Endothelial cell (in vitro differentiated cells): ENCODE data around the gene SPIB. TPM values are rescaled to one million over a fixed set of nuclear protein-coding genes. Genes with fewer than 3 reads are reported as not detected.

Source experiments
- DNase-seq: peaks from one replicate; pipeline ENCODE4 v3.0.0; 2021; ENCODE audit warnings: low spot score
- H3K27ac Mint-ChIP-seq: one replicate; pipeline ENCODE4 v1.8.0; 2021; ENCODE audit warnings: mixed read lengths, inconsistent platforms; ENCODE audit not compliant: unreplicated experiment
- H3K27me3 Mint-ChIP-seq: one replicate; pipeline ENCODE4 v1.8.0; 2021; ENCODE audit warnings: mild to moderate bottlenecking, moderate library complexity, mixed read lengths, inconsistent platforms; ENCODE audit not compliant: unreplicated experiment
- H3K36me3 Mint-ChIP-seq: one replicate; pipeline ENCODE4 v1.8.0; 2021; ENCODE audit warnings: mild to moderate bottlenecking, low read depth, mixed read lengths, inconsistent platforms; ENCODE audit not compliant: unreplicated experiment
- H3K4me1 Mint-ChIP-seq: one replicate; pipeline ENCODE4 v1.8.0; 2021; ENCODE audit warnings: mild to moderate bottlenecking, mixed read lengths, inconsistent platforms; ENCODE audit not compliant: unreplicated experiment
- H3K4me3 Mint-ChIP-seq: one replicate; pipeline ENCODE4 v1.8.0; 2021; ENCODE audit warnings: mild to moderate bottlenecking, mixed read lengths, inconsistent platforms; ENCODE audit not compliant: unreplicated experiment
- H3K9me3 Mint-ChIP-seq: one replicate; pipeline ENCODE4 v1.8.0; 2021; ENCODE audit warnings: mixed read lengths, inconsistent platforms; ENCODE audit not compliant: unreplicated experiment
- CTCF ChIP-seq: fragments of 200-600 bp; sonication (generic); IDR thresholded peaks from one replicate; pipeline ENCODE4 v1.5.0; 2021; ENCODE audit warnings: antibody characterized with exemption; ENCODE audit not compliant: unreplicated experiment
- total RNA-seq: library from RNA; stranded (reverse); fragmentation: NEBNext Ultra II Directional; extraction: Animal tissue kit (Norgen Biotek cat#: 25700); gene quantifications from one replicate; pipeline ENCODE4 v1.2.1, GENCODE V29; 2021; ENCODE audit not compliant: unreplicated experiment

The SPIB gene
- total RNA-seq, 1 donor from 2014 or later = not detected

- Mint-ChIP-seq H3K4me3 (peak overlapping the region; percentile 81), H3K27ac (no peak overlapping the region), H3K36me3 (peaks cover 41% of the 10 kb centered on the region), H3K27me3 (peaks cover 23% of the 10 kb centered on the region), H3K9me3 (no peaks in the 10 kb centered on the region), H3K4me1 (peaks cover 19% of the 10 kb centered on the region)
- TF ChIP-seq CTCF = no peak
- DNase-seq = no peak
Measured at GRCh38 chr19:50380751-50381151, 38.0 kb upstream of the SPIB start.

- H3K4me1 Mint-ChIP-seq = peaks cover 16% of the 10 kb centered on the region
- no peak for TF ChIP-seq CTCF
- H3K27me3 Mint-ChIP-seq = peaks cover 20% of the 10 kb centered on the region
- DNase-seq = no peak
- H3K36me3 Mint-ChIP-seq = peaks cover 43% of the 10 kb centered on the region
- H3K27ac Mint-ChIP-seq = no peak overlapping the region
- H3K9me3 Mint-ChIP-seq = no peaks in the 10 kb centered on the region
- H3K4me3 Mint-ChIP-seq = no peak overlapping the region
Measured at GRCh38 chr19:50381881-50382729, 36.6 kb upstream of the SPIB start.

GRCh38 chr19:50383001-50383851 is 35.5 kb upstream of the SPIB start:
- Mint-ChIP-seq H3K36me3 (peaks cover 46% of the 10 kb centered on the region), H3K9me3 (no peaks in the 10 kb centered on the region), H3K4me1 (peaks cover 16% of the 10 kb centered on the region), H3K4me3 (peak overlapping the region; percentile 94), H3K27ac (peak overlapping the region; percentile 79), H3K27me3 (peaks cover 23% of the 10 kb centered on the region)
- DNase-seq = no peak
- no peak for TF ChIP-seq CTCF

- Mint-ChIP-seq H3K4me1 (peaks cover 16% of the 10 kb centered on the region), H3K27me3 (peaks cover 23% of the 10 kb centered on the region), H3K27ac (peak within 1 kb of the TSS; percentile 79), H3K9me3 (no peaks in the 10 kb centered on the region), H3K36me3 (peaks cover 45% of the 10 kb centered on the region), H3K4me3 (peak within 1 kb of the TSS; percentile 94)
- TF ChIP-seq CTCF = no peak
- DNase-seq = peak; percentile 98
Measured at GRCh38 chr19:50383852-50384684, 34.7 kb upstream of the SPIB start, which contains the start of gene POLD1. Gene POLD1 (plus strand): TSS chr19:50384347. CDS start chr19:50398852, 14,505 bp downstream.
